ENCODE results near the gene MAPK4.

- TF ChIP-seq POLR2AphosphoS5 (IDR thresholded peaks at IDR 0.05; ENCODE audit: borderline replicate concordance, low read depth, low read length) (no peak), EZH2 (IDR thresholded peaks at IDR 0.05) (no peak)
These were observed 3.5 kb downstream of the MAPK4 start for GRCh38 chr18:50563376-50563775.

All from SK-N-MC (cell line).